Measurements from ENCODE around the gene PSG1. TPM values are rescaled to one million over a fixed set of nuclear protein-coding genes. Genes with fewer than 3 reads are reported as not detected.
A peak's percentile ranks its signal among the peaks of the same experiment; 100 is the strongest.
"Not testable (repeated sequence)": the region's sequence is repeated elsewhere in the genome, so short reads cannot be mapped to it uniquely, and the experiment has no call there.

The PSG1 gene
- not detected for total RNA-seq

DNA sequence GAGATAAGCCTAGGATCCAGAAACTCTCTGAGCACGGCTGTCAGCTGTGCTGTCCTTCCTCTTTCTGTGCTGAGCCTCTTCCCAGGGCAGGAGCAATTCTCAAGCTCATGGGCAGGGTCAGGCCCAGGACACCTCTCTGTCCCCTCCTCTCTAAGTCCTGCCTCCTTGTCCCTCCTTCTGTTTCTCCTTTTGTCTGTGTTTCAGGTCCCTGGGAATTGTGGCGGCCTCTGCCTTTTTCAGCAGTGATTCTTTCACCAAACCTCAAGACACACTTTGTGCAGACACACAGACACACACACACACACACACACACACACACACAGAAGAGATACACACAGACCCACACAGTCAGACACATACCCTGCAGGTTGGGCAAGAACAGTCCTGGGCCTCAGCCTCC lies at the start of gene PSG1:
TSS of gene PSG1 (minus strand) at position 101 of the 400 bp plus-strand sequence. CDS start 132 bp downstream, outside the sequence.
- DNase-seq (ENCODE audit: low spot score in 2 of 2), result no peak
- intact Hi-C loops (cut with DNase I; ENCODE audit: low total_unique reads), result no loop called here
- H3K4me3 ChIP-seq, result no peak within 1 kb of the TSS
- no peaks in the 10 kb centered on the region for H3K27me3 ChIP-seq
- no peaks in the 10 kb centered on the region for H3K4me1 ChIP-seq
- H3K27ac ChIP-seq, result no peak within 1 kb of the TSS
- no peaks in the 10 kb centered on the region for H3K9me3 ChIP-seq
- no peaks in the 10 kb centered on the region for H3K36me3 ChIP-seq
- TF ChIP-seq, protein P1, sequence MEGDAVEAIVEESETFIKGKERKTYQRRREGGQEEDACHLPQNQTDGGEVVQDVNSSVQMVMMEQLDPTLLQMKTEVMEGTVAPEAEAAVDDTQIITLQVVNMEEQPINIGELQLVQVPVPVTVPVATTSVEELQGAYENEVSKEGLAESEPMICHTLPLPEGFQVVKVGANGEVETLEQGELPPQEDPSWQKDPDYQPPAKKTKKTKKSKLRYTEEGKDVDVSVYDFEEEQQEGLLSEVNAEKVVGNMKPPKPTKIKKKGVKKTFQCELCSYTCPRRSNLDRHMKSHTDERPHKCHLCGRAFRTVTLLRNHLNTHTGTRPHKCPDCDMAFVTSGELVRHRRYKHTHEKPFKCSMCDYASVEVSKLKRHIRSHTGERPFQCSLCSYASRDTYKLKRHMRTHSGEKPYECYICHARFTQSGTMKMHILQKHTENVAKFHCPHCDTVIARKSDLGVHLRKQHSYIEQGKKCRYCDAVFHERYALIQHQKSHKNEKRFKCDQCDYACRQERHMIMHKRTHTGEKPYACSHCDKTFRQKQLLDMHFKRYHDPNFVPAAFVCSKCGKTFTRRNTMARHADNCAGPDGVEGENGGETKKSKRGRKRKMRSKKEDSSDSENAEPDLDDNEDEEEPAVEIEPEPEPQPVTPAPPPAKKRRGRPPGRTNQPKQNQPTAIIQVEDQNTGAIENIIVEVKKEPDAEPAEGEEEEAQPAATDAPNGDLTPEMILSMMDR (IDR thresholded peaks at IDR 0.05), result no peak
- TF ChIP-seq POLR2A (IDR thresholded peaks at IDR 0.05) (no peak), POLR2AphosphoS5 (IDR thresholded peaks at IDR 0.05) (no peak)

DNA sequence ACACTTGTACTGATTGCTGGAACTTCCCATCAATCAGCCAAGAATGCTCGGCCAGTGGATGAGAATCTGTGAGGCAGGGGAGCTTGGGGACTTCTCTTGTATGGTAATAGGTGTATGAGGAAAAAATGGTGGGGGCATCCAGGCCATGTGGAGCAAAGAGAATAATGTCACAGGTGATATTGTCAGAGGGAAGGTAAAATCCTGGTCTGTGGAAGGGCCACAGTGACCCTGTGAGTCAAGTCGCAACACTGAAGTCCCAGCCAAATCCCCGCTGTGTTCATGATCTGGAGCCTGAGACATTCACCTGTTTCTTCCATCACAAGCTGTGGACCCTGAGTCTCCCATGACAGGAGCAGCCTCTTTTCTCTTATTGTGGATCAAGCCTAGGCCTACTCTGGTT lies 49.4 kb upstream of the PSG1 start:
- intact Hi-C loops (cut with DNase I; ENCODE audit: low total_unique reads), result no loop called here
- no peak for DNase-seq (ENCODE audit: low spot score in 2 of 2)
- Histone ChIP-seq H3K36me3 (no peaks in the 10 kb centered on the region), H3K9me3 (no peaks in the 10 kb centered on the region), H3K4me3 (no peak overlapping the region), H3K4me1 (no peaks in the 10 kb centered on the region), H3K27me3 (no peaks in the 10 kb centered on the region), H3K27ac (no peak overlapping the region)
- no peak for TF ChIP-seq POLR2A (IDR thresholded peaks at IDR 0.05)
- TF ChIP-seq, protein P1 (IDR thresholded peaks at IDR 0.05), result no peak
- no peak for TF ChIP-seq POLR2AphosphoS5 (IDR thresholded peaks at IDR 0.05)

DNA sequence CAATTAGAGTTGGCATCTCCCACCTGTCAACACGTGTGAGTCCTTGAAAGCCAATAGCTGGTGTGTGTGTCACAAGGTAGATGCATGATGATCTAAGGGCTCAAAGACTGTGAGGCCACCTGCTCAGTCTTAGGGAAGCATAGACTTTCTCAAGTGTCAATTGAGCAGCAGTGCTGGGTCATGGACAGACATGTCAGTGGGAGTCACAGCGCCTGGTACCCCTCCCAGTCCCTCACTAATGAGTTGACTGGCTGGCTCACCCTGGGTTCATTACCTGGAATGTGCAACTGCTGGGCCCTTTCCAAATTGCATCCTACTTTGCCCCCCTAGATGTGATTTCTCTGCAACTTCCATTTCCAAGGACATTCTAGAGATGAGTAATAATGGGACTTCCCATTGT lies 47.3 kb upstream of the PSG1 start:
- Histone ChIP-seq H3K4me3 (no peak overlapping the region), H3K9me3 (no peaks in the 10 kb centered on the region), H3K27me3 (no peaks in the 10 kb centered on the region), H3K36me3 (no peaks in the 10 kb centered on the region), H3K27ac (no peak overlapping the region), H3K4me1 (no peaks in the 10 kb centered on the region)
- intact Hi-C loops (cut with DNase I; ENCODE audit: low total_unique reads), result no loop called here
- TF ChIP-seq POLR2A (IDR thresholded peaks at IDR 0.05) (no peak), POLR2AphosphoS5 (IDR thresholded peaks at IDR 0.05) (no peak)
- TF ChIP-seq, protein P1 (IDR thresholded peaks at IDR 0.05), result no peak
- no peak for DNase-seq (ENCODE audit: low spot score in 2 of 2)

DNA sequence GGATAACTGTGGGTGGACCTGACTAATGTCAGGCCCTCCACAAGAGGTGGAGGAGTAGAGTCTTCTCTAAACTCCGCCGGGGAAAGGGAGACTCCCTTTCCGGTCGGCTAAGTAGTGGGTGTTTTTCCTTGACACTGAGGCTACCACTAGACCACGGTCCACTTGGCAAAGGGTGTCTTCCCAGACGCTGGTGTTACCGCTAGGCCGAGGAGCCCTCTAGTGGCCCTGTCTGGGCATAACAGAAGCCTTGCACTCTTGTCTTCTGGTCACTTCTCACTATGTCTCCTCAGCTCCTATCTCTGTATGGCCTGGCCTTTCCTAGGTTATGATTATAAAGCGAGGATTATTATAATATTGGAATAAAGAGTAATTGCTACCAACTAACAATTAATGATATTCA lies 43.6 kb upstream of the PSG1 start:
- H3K4me1 ChIP-seq; H3K27ac ChIP-seq; DNase-seq (ENCODE audit: low spot score in 2 of 2); H3K4me3 ChIP-seq; H3K27me3 ChIP-seq; H3K36me3 ChIP-seq; H3K9me3 ChIP-seq; intact Hi-C loops (cut with DNase I; ENCODE audit: low total_unique reads): not testable (repeated sequence)
- TF ChIP-seq, protein P1 (IDR thresholded peaks at IDR 0.05), result peak in 1 of 3 donors; percentile 31

DNA sequence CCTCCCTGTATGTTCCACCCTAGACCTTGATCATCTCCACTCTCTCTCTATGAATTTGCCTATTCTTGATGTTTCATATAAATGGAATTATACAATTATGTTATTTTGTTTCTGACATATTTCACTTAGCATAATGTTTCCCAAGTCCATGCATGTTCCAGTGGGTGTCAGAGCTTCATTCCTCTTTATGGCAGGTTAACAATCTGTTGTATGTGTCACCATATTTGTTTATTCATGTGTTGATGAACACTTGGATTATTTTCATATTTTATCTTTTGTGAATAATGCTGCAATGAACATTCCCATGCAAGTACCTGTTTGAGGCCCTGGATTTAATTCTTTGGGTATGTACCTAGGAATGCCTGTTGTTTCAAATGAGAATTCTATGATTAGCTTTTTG lies 41.5 kb upstream of the PSG1 start:
- H3K36me3 ChIP-seq; intact Hi-C loops (cut with DNase I; ENCODE audit: low total_unique reads); H3K4me1 ChIP-seq; DNase-seq (ENCODE audit: low spot score in 2 of 2); H3K4me3 ChIP-seq; H3K9me3 ChIP-seq; H3K27ac ChIP-seq; H3K27me3 ChIP-seq: not testable (repeated sequence)

DNA sequence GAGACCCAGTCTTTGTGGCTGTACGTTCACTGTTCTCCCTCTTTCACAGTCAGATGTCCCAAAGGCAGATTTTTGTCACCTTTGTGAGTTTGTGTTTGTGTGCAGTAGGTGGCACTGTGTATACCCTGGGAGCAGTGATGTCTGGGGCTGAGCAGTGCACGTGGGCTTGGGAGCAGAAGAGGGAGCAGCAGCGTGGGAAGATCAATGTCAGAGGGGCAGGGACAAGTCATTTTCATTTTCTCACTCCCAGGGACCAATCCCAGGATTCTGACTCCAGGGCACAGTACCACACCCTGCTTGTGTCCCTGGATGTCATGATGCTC lies 40.2 kb upstream of the PSG1 start:
- Histone ChIP-seq H3K36me3 (no peaks in the 10 kb centered on the region), H3K27ac (no peak overlapping the region), H3K4me3 (no peak overlapping the region), H3K4me1 (no peaks in the 10 kb centered on the region), H3K9me3 (no peaks in the 10 kb centered on the region), H3K27me3 (no peaks in the 10 kb centered on the region)
- TF ChIP-seq, protein P1 (IDR thresholded peaks at IDR 0.05), result no peak
- intact Hi-C loops (cut with DNase I; ENCODE audit: low total_unique reads), result no loop called here
- DNase-seq (ENCODE audit: low spot score in 2 of 2), result no peak

DNA sequence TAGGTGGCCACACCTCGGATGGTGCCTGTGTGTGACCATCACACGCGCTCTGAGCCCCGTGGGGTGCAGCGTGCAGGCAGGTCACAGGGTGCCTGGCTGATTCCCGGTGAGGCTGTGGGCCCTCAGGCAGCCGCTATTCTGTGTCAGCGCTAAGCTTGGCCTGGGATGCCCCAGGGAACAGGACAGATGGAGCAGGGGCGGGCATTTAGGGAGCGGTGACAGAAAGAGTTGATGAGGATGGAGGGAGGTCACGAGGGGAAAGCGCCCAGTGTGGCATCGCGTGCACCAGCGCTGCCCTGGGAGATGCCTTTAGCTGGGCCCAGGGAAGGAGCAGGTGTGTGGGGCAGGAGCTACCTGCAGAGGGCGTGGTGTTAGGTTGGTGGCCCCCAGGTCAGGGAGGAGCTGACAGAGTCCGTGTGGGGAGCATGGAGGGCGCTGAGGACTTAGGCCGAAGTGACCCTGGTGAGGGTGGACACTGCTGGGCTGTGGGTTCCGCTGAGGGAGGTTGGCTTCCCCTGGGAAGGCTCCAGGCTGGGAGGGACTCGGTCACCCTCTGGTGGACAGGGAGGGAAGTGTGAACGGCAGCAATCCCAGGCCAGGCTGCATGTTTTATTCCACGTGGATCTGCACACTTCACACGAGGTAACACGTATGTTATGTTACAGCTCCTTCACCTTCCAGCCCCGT lies 39.7 kb upstream of the PSG1 start:
- H3K9me3 ChIP-seq; intact Hi-C loops (cut with DNase I; ENCODE audit: low total_unique reads); H3K27me3 ChIP-seq; H3K4me3 ChIP-seq; H3K4me1 ChIP-seq; DNase-seq (ENCODE audit: low spot score in 2 of 2); H3K27ac ChIP-seq; H3K36me3 ChIP-seq: not testable (repeated sequence)

DNA sequence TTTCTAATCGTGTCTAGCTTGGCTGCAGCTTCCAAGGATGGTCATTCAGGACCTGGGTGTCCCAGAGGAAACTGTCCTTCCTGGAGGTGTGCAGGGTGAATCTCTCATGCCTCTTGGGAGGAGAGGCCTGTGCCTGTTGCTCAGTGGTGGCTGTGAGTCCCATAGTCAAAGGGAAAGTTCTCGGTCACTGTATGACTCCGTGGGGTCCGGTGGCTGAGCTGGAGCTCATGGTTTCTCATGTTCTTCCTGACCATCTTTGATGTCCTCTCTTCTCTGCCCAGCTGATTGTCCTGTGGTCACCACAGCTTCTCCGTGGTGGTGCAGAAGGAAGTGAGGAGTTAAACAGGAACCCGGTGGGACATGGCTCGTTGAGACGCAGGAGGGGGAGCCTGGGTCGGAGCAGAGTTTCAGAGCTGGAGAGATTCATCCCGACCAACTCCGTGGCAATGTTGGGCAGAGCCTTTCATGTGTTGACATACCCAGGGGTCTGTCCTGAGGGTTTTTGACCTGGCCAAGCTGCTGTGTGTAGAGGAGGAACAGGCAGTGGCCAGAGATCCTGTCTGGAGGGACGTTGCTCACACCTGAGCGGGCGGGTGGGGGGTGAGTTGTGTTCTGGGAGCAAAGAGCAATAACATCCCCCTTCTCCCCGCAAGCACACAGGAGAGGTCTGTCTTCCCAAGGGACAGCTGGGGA lies 39.0 kb upstream of the PSG1 start:
- intact Hi-C loops (cut with DNase I; ENCODE audit: low total_unique reads); H3K9me3 ChIP-seq; DNase-seq (ENCODE audit: low spot score in 2 of 2): not testable (repeated sequence)

More for the DNA sequence above, 39.0 kb upstream of the PSG1 start:
- not testable (repeated sequence) for H3K4me3 ChIP-seq, H3K27ac ChIP-seq, H3K36me3 ChIP-seq, H3K27me3 ChIP-seq, H3K4me1 ChIP-seq
